Fibroblast of lung (primary cell): ENCODE data around the gene AFMID. TPM values are rescaled to one million over a fixed set of nuclear protein-coding genes. Genes with fewer than 3 reads are reported as not detected.

Experiments
- DNase-seq, 2 donors: peaks; one replicate each; pipeline versions ENCODE4 v3.0.0 to v3.0.0-alpha.2; 2010; ENCODE audit warnings: low read depth in 2 of 2
- H2AFZ ChIP-seq: 2 replicates; pipeline ENCODE4 v1.5.1; 2012; ENCODE audit warnings: low read length, control low read depth, inconsistent platforms
- H3K27ac ChIP-seq: 2 replicates; pipeline ENCODE4 v1.5.1; 2011; ENCODE audit warnings: low read length, control low read depth; ENCODE audit not compliant: insufficient read depth
- H3K27me3 ChIP-seq: 2 replicates; pipeline ENCODE4 v1.5.1; 2011; ENCODE audit warnings: mild to moderate bottlenecking, low read length; ENCODE audit not compliant: control insufficient read depth, insufficient read depth
- H3K36me3 ChIP-seq: 2 replicates; pipeline ENCODE4 v1.5.1; 2011; ENCODE audit warnings: low read length; ENCODE audit not compliant: control insufficient read depth, insufficient read depth
- H3K4me1 ChIP-seq: 2 replicates; pipeline ENCODE4 v1.5.1; 2011; ENCODE audit warnings: low read length; ENCODE audit not compliant: control insufficient read depth, insufficient read depth; ENCODE audit errors: extremely low read depth
- H3K4me2 ChIP-seq: 2 replicates; pipeline ENCODE4 v1.5.1; 2011; ENCODE audit warnings: low read length, control low read depth; ENCODE audit not compliant: insufficient read depth; ENCODE audit errors: extremely low read depth
- H3K4me3 ChIP-seq, 4 experiments: fragments of 200-600 bp in 1 of 4; sonication (generic) in 1 of 4; replicated peaks in 1 of 4; 2 replicates each; pipeline ENCODE4 v1.5.1; 2011 to 2016; ENCODE audit warnings: low read length in 4 of 4, low read depth in 3 of 4, mild to moderate bottlenecking in 3 of 4, control low read depth in 2 of 4, inconsistent platforms in 1 of 4, mixed read lengths in 1 of 4; ENCODE audit not compliant: insufficient read depth in 1 of 4; ENCODE audit errors: control extremely low read depth in 1 of 4
- H3K79me2 ChIP-seq: 2 replicates; pipeline ENCODE4 v1.5.1; 2012; ENCODE audit warnings: mild to moderate bottlenecking, low read length, inconsistent platforms; ENCODE audit not compliant: control insufficient read depth, insufficient read depth
- H3K9ac ChIP-seq: 2 replicates; pipeline ENCODE4 v1.5.1; 2011; ENCODE audit warnings: mild to moderate bottlenecking, low read length, control low read depth; ENCODE audit not compliant: insufficient read depth
- H3K9me3 ChIP-seq: 2 replicates; pipeline ENCODE4 v1.5.1; 2012; ENCODE audit warnings: low read depth, low read length; ENCODE audit not compliant: control insufficient read depth, insufficient read depth
- H4K20me1 ChIP-seq: 2 replicates; pipeline ENCODE4 v1.5.1; 2011; ENCODE audit warnings: low read length; ENCODE audit not compliant: control insufficient read depth, insufficient read depth; ENCODE audit errors: extremely low read depth
- CTCF ChIP-seq, 2 donors: IDR thresholded peaks in 1 of 2; conservative IDR thresholded peaks in 1 of 2; 1 replicate in 1 of 2; 2 replicates in 1 of 2; pipeline ENCODE4 v1.5.1; 2011 to 2012; ENCODE audit warnings: low read length in 2 of 2, control low read depth in 1 of 2, inconsistent platforms in 1 of 2, low read depth in 1 of 2, mild to moderate bottlenecking in 1 of 2
- EZH2 ChIP-seq: IDR thresholded peaks from 2 replicates; pipeline ENCODE4 v1.5.1; 2012; ENCODE audit warnings: low read length, control low read depth, mild to moderate bottlenecking; ENCODE audit errors: missing control alignments
- polyA plus RNA-seq, 2 donors: library from polyadenylated mRNA; depleted of rRNA in 1 of 2; stranded (reverse) in 1 of 2; unstranded in 1 of 2; fragments of >200 nt; gene quantifications; 2 replicates each; pipeline ENCODE4 v1.2.1, GENCODE V29; 2011 to 2012; ENCODE audit warnings: missing spikeins in 1 of 2
- total RNA-seq: library from RNA; depleted of rRNA; stranded (reverse); fragments of >200 nt; gene quantifications from 2 replicates; pipeline ENCODE4 v1.2.1, GENCODE V29; 2014

The AFMID gene
- total and polyA plus RNA-seq, 2 donors (not counting 1 experiment from before 2014, with no cell fraction given): 28.1 to 29.2 TPM

GRCh38 chr17:78175643-78175981 is 11.6 kb upstream of the AFMID start:
- no peaks in the 10 kb centered on the region for H3K27me3 ChIP-seq
- H3K9me3 ChIP-seq: no peaks in the 10 kb centered on the region
- peaks cover 8% of the 10 kb centered on the region for H3K4me1 ChIP-seq
- H3K4me2 ChIP-seq: no peak overlapping the region
- peaks cover 3% of the 10 kb centered on the region for H3K36me3 ChIP-seq
- no peaks in the 10 kb centered on the region for H3K79me2 ChIP-seq
- no peak for DNase-seq
- H3K27ac ChIP-seq: no peak overlapping the region
- no peak overlapping the region for H3K4me3 ChIP-seq
- no peak overlapping the region for H3K9ac ChIP-seq
- no peaks in the 10 kb centered on the region for H4K20me1 ChIP-seq
- TF ChIP-seq CTCF (conservative IDR thresholded peaks at IDR 0.05 in 1 of 2, IDR thresholded peaks at IDR 0.05 in 1 of 2; ENCODE audit: low read depth in 1 of 2, low read length in 2 of 2): no peak
- H2AFZ ChIP-seq: no peak overlapping the region

GRCh38 chr17:78176548-78177025 is 10.6 kb upstream of the AFMID start:
- no peaks in the 10 kb centered on the region for H3K27me3 ChIP-seq
- H3K27ac ChIP-seq: no peak overlapping the region
- no peak overlapping the region for H3K4me2 ChIP-seq
- no peak overlapping the region for H2AFZ ChIP-seq
- no peaks in the 10 kb centered on the region for H4K20me1 ChIP-seq
- peak; percentile 25 to 38 for DNase-seq
- H3K36me3 ChIP-seq: peaks cover 3% of the 10 kb centered on the region
- no peak overlapping the region for H3K9ac ChIP-seq
- no peaks in the 10 kb centered on the region for H3K79me2 ChIP-seq
- no peaks in the 10 kb centered on the region for H3K9me3 ChIP-seq
- H3K4me3 ChIP-seq: no peak overlapping the region
- TF ChIP-seq CTCF (conservative IDR thresholded peaks at IDR 0.05 in 1 of 2, IDR thresholded peaks at IDR 0.05 in 1 of 2; ENCODE audit: low read depth in 1 of 2, low read length in 2 of 2) (peak; percentile 73 to 84), EZH2 (no peak)
- H3K4me1 ChIP-seq: peaks cover 8% of the 10 kb centered on the region

- no peaks in the 10 kb centered on the region for H3K79me2 ChIP-seq
- H3K36me3 ChIP-seq: peaks cover 5% of the 10 kb centered on the region
- no peak overlapping the region for H3K4me2 ChIP-seq
- H3K4me3 ChIP-seq: no peak overlapping the region
- no peaks in the 10 kb centered on the region for H3K9me3 ChIP-seq
- no peak overlapping the region for H2AFZ ChIP-seq
- TF ChIP-seq CTCF (conservative IDR thresholded peaks at IDR 0.05 in 1 of 2, IDR thresholded peaks at IDR 0.05 in 1 of 2; ENCODE audit: low read depth in 1 of 2, low read length in 2 of 2): no peak
- no peak for TF ChIP-seq EZH2
- DNase-seq: peak; percentile 68 to 79
- no peak overlapping the region for H3K9ac ChIP-seq
- peak overlapping the region; percentile 26 for H3K27ac ChIP-seq
- no peaks in the 10 kb centered on the region for H4K20me1 ChIP-seq
- H3K27me3 ChIP-seq: no peaks in the 10 kb centered on the region
- no peaks in the 10 kb centered on the region for H3K4me1 ChIP-seq
Measured at GRCh38 chr17:78179372-78179771, 7.8 kb upstream of the AFMID start.
